HCT116 (cell line): ENCODE measurements around the gene FTO. TPM values are rescaled to one million over a fixed set of nuclear protein-coding genes. Genes with fewer than 3 reads are reported as not detected.

Experiments
- ATAC-seq: fragments of 200-7000 bp; cut with Tn5 transposase; 2 replicates; pipeline ENCODE4 v1.9.1; 2020; ENCODE audit warnings: mild to moderate bottlenecking, moderate library complexity
- BruUV-seq: library from RNA; stranded (reverse); fragments of 400-500 nt; replicated peaks from 2 replicates; lab custom pipeline; 2021; lab: Mats Ljungman, UMichigan
- CTCF ChIA-PET: fragments of 300-600 bp; sonication (Branson Sonifier 250); formaldehyde crosslinking; loops from one replicate; lab custom pipeline; 2021; ENCODE audit warnings: antibody characterized with exemption; lab: Charles Lee
- POLR2A ChIA-PET: fragments of 300-600, 350-600 bp; sonication (Branson Sonifier 250); formaldehyde crosslinking; loops from one replicate; lab custom pipeline; 2021; ENCODE audit warnings: antibody characterized with exemption; lab: Charles Lee
- RAD21 ChIA-PET, 2 experiments: fragments of 300-600 bp; sonication (Branson Sonifier 250); formaldehyde crosslinking; loops; one replicate each; lab custom pipeline; 2023; ENCODE audit warnings: low total read pairs in 2 of 2; ENCODE audit not compliant: uncharacterized antibody in 2 of 2, unreplicated experiment in 2 of 2, low non-redundant PET in 1 of 2; lab: Charles Lee
- DNase-seq: peaks from one replicate; pipeline ENCODE4 v3.0.0-alpha.2; 2010; ENCODE audit warnings: low read depth, low spot score
- H2AFZ ChIP-seq: fragments of 200-600 bp; shearing (Covaris generic), sonication (generic); 2 replicates; pipeline ENCODE4 v1.6.1; 2017; ENCODE audit warnings: low read depth, mixed run types, mixed read lengths, antibody characterized with exemption, low read length; ENCODE audit not compliant: poor library complexity, severe bottlenecking
- H3K27ac ChIP-seq: 2 replicates; pipeline ENCODE4 v1.5.1; 2012; ENCODE audit warnings: low read depth, low read length
- H3K27me3 ChIP-seq: fragments of 200-600 bp; sonication (generic); 2 replicates; pipeline ENCODE4 v1.6.1; 2016; ENCODE audit warnings: mixed run types, low read length, mixed read lengths; ENCODE audit not compliant: insufficient read depth
- H3K36me3 ChIP-seq, 2 experiments: fragments of 200-500 bp in 1 of 2; fragments of 200-600 bp in 1 of 2; sonication (Bioruptor generic) in 1 of 2; sonication (generic) in 1 of 2; 2 replicates each; pipeline versions ENCODE4 v1.5.1 to v1.6.1; 2014 to 2016; ENCODE audit warnings: low read length in 2 of 2, inconsistent platforms in 1 of 2, mixed read lengths in 1 of 2, mixed run types in 1 of 2; ENCODE audit not compliant: insufficient read depth in 2 of 2, control insufficient read depth in 1 of 2
- H3K4me1 ChIP-seq, 2 experiments: fragments of 200-600 bp in 1 of 2; sonication (generic) in 1 of 2; 2 replicates each; pipeline versions ENCODE4 v1.5.1 to v1.6.1; 2012 to 2017; ENCODE audit warnings: low read length in 2 of 2, inconsistent platforms in 1 of 2, mild to moderate bottlenecking in 1 of 2, mixed read lengths in 1 of 2, mixed run types in 1 of 2, moderate library complexity in 1 of 2; ENCODE audit not compliant: insufficient read depth in 2 of 2, control insufficient read depth in 1 of 2
- H3K4me2 ChIP-seq: fragments of 200-600 bp; sonication (generic); 2 replicates; pipeline ENCODE4 v1.6.1; 2017; ENCODE audit warnings: mixed run types, low read length, mixed read lengths
- H3K4me3 ChIP-seq, 2 experiments: fragments of 200-600 bp in 1 of 2; sonication (generic) in 1 of 2; replicated peaks in 1 of 2; 2 replicates each; pipeline ENCODE4 v1.5.1; 2011 to 2016; ENCODE audit warnings: low read length in 2 of 2, control low read depth in 1 of 2, low read depth in 1 of 2, mild to moderate bottlenecking in 1 of 2, mixed read lengths in 1 of 2, mixed run types in 1 of 2
- H3K79me2 ChIP-seq: fragments of 200-600 bp; sonication (generic); 2 replicates; pipeline ENCODE4 v1.6.1; 2017; ENCODE audit warnings: mild to moderate bottlenecking, mixed run types, low read length, moderate library complexity, mixed read lengths; ENCODE audit not compliant: insufficient read depth
- H3K9ac ChIP-seq: fragments of 200-600 bp; sonication (generic); 2 replicates; pipeline ENCODE4 v1.6.1; 2016; ENCODE audit warnings: low read length, mixed read lengths
- H3K9me2 ChIP-seq: fragments of 200-600 bp; sonication (generic), shearing (Covaris generic); 2 replicates; pipeline ENCODE4 v1.6.1; 2017; ENCODE audit warnings: mixed run types, mild to moderate bottlenecking, moderate library complexity; ENCODE audit not compliant: insufficient read depth
- H3K9me3 ChIP-seq, 2 experiments: fragments of 200-500 bp in 1 of 2; fragments of 200-600 bp in 1 of 2; sonication (Bioruptor generic) in 1 of 2; sonication (generic) in 1 of 2; 2 replicates each; pipeline ENCODE4 v1.6.1; 2014 to 2017; ENCODE audit warnings: low read length in 2 of 2, mixed read lengths in 2 of 2, inconsistent platforms in 1 of 2, low read depth in 1 of 2, mild to moderate bottlenecking in 1 of 2, mixed run types in 1 of 2, moderate library complexity in 1 of 2; ENCODE audit not compliant: control insufficient read depth in 1 of 2, insufficient read depth in 1 of 2
- H4K20me1 ChIP-seq: fragments of 200-600 bp; sonication (generic), shearing (Covaris generic); 2 replicates; pipeline ENCODE4 v1.6.1; 2017; ENCODE audit warnings: mixed run types, mild to moderate bottlenecking, moderate library complexity; ENCODE audit not compliant: insufficient read depth
- CBX3 ChIP-seq: IDR thresholded peaks from 2 replicates; pipeline ENCODE4 v1.6.1; 2012; ENCODE audit warnings: low read depth
- CTCF ChIP-seq, 3 experiments: fragments of 200-600 bp in 1 of 3; sonication (generic) in 1 of 3; IDR thresholded peaks in 2 of 3; conservative IDR thresholded peaks in 1 of 3; 2 replicates each; pipeline ENCODE4 v1.5.1; 2012 to 2017; ENCODE audit warnings: low read depth in 2 of 3, low read length in 2 of 3, antibody characterized with exemption in 1 of 3, borderline replicate concordance in 1 of 3, control low read depth in 1 of 3, mild to moderate bottlenecking in 1 of 3, mixed read lengths in 1 of 3, mixed run types in 1 of 3, moderate library complexity in 1 of 3; ENCODE audit not compliant: insufficient read depth in 1 of 3
- EGR1 ChIP-seq: IDR thresholded peaks from 2 replicates; pipeline ENCODE4 v1.6.1; 2012; ENCODE audit warnings: low read depth
- EZH2phosphoT487 ChIP-seq: fragments of 200-600 bp; IDR thresholded peaks from 2 replicates; pipeline ENCODE4 v1.6.1; 2018; ENCODE audit warnings: antibody characterized with exemption, borderline replicate concordance
- JUND ChIP-seq: IDR thresholded peaks from 2 replicates; pipeline ENCODE4 v1.6.1; 2012
- SRF ChIP-seq: IDR thresholded peaks from 2 replicates; pipeline ENCODE4 v1.6.1; 2012; ENCODE audit warnings: low read depth
- ZFX ChIP-seq: fragments of 450-650 bp; IDR thresholded peaks from 2 replicates; pipeline ENCODE4 v1.6.1; 2017
- ZNF274 ChIP-seq: fragments of 200-500 bp; sonication (Bioruptor generic); IDR thresholded peaks from 2 replicates; pipeline ENCODE4 v1.6.1; 2014; ENCODE audit warnings: mild to moderate bottlenecking, low read depth, low read length, inconsistent platforms
- intact Hi-C: fragments of 100-400 bp; cut with micrococcal nuclease; formaldehyde crosslinking; loops from 2 replicates; pipeline ENCODE4 v1.10.0; 2022
- total RNA-seq: library from RNA; stranded (reverse); gene quantifications from one replicate; pipeline ENCODE4 v1.2.1, GENCODE V29; 2021; ENCODE audit not compliant: unreplicated experiment
- TF ChIP-seq, protein P1 (sequence below): IDR thresholded peaks from 2 replicates; pipeline ENCODE4 v1.6.1; 2012
- TF ChIP-seq, protein P2 (sequence below): IDR thresholded peaks from 2 replicates; pipeline ENCODE4 v1.6.1; 2012

FTO gene
- total RNA-seq, 1 experiment from 2014 or later, result 55.2 TPM

DNA sequence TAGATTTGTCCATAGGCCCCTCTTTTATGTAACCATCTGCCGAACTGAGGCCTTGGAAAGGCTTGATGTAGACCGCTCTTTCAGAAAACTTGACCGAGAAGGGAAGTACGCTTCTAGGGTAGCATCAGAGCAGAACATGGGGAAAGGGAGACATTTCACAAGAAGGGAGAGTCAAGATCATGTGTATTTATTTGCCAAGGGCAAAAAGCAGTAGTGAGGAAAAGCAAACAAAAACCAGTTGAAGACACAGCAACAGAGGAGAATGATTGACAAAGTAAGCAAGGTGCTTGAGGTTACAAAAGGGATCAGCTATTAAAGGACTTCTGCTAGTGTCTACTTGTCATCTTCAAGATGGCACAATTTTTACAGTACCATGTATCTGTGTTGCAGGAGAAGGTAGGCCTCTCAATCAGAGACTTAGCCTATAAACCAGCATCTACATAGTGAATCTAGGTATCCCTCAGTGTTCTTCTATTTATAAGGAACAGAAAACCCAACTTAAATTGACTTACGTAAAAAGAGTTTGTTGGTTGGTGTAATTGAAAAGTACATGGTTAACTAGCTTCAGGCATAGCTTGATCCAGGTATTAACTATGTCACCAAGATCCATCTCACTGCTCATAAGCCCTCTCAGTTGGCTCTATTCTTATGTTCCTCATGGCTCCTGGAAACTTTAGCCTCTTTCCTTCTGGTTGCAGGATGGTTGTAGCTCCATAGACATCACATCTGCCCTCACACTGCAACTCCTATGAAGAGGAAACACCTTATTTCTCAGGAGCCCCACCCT, 294.3 kb downstream of the FTO start:
- DNase-seq (no peak), ATAC-seq (no peak)
- ChIA-PET POLR2A (no interaction called here), RAD21 (no interaction called here), CTCF (no interaction called here)
- Histone ChIP-seq H3K79me2 (no peaks in the 10 kb centered on the region), H3K4me2 (no peak overlapping the region), H3K9me3 (no peaks in the 10 kb centered on the region), H2AFZ (no peak overlapping the region), H3K4me3 (no peak overlapping the region), H3K27me3 (no peaks in the 10 kb centered on the region), H3K4me1 (no peaks in the 10 kb centered on the region), H3K27ac (no peak overlapping the region), H4K20me1 (no peaks in the 10 kb centered on the region), H3K9ac (no peak overlapping the region), H3K36me3 (no peaks in the 10 kb centered on the region), H3K9me2 (no peaks in the 10 kb centered on the region)
- no TSS peak for BruUV-seq
- TF ChIP-seq EGR1 (no peak), SRF (no peak), CTCF (IDR thresholded peaks at IDR 0.05 in 2 of 3, conservative IDR thresholded peaks at IDR 0.05 in 1 of 3; ENCODE audit: borderline replicate concordance in 1 of 3, insufficient read depth in 1 of 3, low read depth in 2 of 3, low read length in 2 of 3) (no peak), ZFX (no peak), EZH2phosphoT487 (no peak), CBX3 (no peak), ZNF274 (no peak), JUND (no peak)
- TF ChIP-seq, protein P1, sequence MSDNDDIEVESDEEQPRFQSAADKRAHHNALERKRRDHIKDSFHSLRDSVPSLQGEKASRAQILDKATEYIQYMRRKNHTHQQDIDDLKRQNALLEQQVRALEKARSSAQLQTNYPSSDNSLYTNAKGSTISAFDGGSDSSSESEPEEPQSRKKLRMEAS, result no peak
- TF ChIP-seq, protein P2, sequence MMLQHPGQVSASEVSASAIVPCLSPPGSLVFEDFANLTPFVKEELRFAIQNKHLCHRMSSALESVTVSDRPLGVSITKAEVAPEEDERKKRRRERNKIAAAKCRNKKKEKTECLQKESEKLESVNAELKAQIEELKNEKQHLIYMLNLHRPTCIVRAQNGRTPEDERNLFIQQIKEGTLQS, result no peak
- intact Hi-C loops, result no loop called here
